HG02884 (cell line): ENCODE results near the gene RNF151.
"Not testable (repeated sequence)": the region's sequence is repeated elsewhere in the genome, so short reads cannot be mapped to it uniquely, and the experiment has no call there.

Experiments
- ATAC-seq: cut with Tn5 transposase; IDR thresholded peaks from one replicate; pipeline ENCODE4 v1.9.1; 2021; ENCODE audit warnings: mild to moderate bottlenecking, moderate library complexity; ENCODE audit not compliant: unreplicated experiment

Gene RNF151, protein sequence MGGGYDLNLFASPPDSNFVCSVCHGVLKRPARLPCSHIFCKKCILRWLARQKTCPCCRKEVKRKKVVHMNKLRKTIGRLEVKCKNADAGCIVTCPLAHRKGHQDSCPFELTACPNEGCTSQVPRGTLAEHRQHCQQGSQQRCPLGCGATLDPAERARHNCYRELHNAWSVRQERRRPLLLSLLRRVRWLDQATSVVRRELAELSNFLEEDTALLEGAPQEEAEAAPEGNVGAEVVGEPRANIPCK

DNA sequence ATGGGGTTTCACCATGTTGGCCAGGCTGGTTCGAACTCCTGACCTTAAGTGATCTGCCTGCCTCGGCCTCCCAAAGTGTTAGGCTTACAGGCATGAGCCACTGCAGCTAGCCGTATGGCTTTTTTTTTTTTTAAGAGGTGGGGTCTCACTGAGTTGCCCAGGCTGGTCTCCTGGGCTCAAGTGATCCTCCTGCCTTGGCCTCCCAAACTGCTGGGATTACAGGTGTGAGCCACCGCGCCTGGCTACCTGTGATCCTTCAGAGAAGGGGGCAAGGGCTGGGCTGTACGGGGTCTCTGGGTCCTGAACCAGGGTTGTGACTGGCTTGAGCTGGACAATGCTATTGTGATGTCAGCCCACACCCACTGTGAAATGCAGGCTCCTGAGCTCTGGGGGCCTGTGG, at the start of gene RNF151:
TSS of gene RNF151 (plus strand) at position 397 of the 400 bp plus-strand sequence. CDS start 26 bp downstream, outside the sequence.
- no peak for ATAC-seq

DNA sequence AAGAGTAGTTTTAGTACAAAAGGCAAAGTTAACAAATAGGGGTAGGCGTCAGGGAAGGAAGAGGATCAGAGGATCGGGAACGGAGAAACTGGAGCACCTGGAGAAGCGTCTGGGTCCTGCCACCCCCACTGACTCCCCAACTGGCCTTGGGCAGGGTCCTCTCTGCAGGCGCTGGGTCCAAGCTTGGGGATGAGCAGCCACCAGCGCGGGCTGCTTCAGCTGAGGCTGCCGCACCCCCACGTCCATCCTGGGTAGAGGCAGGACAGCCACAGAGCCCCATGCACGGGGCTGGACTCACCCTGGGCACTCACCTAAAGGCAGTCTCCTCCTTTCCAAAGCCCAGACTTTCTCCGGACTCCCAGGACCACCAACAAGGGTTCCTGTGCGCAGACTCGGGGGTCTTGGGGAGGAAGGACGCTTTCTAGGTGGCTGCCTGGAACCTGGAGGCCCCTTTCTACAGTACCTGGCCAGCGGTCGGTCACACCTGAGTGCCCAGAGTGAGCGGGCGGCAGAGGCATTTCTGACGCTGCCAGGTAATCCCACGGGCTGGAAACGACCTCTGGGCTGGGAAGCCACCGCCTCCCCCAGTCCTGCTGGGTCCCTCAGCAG, 49.5 kb upstream of the RNF151 start:
- ATAC-seq: no peak

DNA sequence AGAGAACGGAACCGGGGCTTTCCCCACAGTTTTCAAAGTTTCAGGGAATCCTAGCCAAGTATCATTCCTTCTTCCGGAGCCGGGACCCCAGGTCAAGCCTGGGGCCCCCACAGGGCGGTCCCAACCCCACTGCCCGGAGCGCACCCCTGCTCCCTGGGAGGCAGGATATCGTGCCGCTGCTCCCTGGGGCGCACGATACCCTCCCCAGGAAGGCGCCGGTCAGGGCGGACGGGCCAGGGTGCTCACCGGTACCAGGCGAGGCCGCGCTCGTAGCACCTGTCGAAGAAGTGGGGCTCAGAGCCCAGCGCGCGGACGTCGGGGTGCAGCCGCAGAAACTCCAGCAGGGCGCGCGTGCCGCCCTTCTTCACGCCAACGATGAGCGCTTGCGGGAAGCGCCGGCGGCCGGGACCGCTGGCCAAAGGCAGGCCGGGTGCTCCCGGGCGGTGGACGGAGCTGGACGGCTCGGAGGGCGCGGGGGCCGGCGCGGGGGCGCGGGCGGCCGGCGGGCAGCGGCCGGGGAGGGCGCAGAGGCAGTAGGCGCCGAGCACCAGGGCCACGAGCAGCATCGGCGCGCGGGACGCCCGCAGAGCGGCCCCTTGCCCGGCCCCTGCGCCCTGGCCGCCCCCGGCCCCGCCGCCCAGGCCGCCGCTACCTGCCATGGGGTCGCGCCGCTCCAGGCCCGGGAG, 48.8 kb upstream of the RNF151 start:
- no peak for ATAC-seq

DNA sequence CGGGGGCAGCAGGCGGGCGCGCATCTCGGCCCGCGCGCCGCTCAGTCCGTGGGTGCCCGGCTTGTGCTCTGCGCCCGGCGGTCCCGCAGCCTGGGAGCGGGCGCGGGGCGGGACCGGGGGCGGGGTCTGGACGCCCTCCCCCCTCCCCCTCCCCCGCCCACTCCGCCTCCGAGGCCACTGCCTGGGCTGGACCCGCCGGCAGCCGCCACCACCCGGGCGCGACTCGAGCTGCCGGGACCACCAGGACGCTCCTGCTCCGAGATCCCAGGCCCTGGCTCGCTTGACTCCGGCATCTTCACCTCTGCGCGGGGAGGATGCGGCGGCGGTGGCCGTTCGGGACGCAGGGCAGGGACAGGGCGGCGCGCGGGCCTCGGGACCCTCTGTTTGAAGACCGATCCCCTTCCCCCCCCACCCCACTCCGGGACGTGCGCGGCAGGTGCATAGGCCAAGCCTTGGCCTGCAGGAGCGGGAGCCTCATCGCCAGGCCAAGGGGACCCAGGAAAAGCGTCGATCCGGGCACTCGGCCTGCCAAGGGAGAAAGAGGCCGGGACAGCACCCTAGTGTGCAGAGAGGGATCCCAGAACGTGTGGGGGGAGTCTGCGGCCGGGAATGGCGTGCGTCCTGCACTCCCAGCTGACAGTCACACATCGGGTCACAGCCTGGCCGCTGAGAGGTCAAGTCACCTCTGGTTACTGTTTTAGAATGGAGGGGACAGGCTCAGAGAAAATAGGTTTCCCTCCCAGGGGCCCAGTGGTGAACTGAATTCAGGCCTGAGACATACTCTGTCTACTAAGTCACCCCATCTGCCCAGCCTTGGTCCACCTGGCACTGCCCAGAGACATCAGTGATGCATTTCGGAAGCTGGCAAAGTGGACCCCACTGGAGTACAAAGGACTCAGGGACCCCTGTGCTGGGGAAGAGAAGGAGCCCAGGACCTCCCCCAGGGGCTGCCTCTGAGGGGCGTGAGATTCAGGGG, 48.0 kb upstream of the RNF151 start, which contains the start of gene HS3ST6:
TSS of gene HS3ST6 (minus strand) at position 65 of the 976 bp plus-strand sequence. CDS start 92 bp downstream, outside the sequence.
- ATAC-seq: no peak

DNA sequence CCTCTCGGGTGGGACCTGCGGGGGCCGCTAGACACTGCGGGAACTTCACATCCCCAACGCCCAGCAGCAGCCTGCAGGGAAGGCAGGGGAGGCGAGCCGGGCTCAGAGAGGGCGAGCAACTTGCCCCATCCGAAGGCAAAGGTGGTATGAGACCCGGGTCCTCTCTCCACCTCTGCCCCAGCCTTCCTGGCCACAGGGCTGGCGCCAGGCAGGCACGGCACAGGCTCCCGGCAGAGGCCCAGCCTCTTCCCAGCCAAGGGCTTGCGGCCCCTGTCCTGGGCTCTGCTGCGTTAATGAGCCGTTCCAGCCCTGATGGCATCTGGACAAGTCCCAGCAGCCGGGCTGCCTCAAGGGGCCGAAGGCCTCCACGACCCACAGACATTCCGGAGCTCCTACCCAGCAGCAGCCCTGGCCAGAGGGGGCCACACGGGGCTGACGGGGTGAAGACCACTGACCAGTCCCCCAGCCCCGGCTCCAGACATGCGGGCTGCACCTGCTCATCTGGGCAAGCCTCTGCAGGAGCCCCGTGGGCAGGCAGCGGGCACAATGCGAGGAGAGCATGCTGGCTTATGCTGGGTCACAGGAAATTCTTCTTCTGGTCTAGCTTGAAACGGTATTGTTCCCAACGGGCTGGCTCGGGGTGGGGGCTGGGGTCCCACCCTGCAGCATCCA, 47.2 kb upstream of the RNF151 start:
- ATAC-seq: no peak

DNA sequence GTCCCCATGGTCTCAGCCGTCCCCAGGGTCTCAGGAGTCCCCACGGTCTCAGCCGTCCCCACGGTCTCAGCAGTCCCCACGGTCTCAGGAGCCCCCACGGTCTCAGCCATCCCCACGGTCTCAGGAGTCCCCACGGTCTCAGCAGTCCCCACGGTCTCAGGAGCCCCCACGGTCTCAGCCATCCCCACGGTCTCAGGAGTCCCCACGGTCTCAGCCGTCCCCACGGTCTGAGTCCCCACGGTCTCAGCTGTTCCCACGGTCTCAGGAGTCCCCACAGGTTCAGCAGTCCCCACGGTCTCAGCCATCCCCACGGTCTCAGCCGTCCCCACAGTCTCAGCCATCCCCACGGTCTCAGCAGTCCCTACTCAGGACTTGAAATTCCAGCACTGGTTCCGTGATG, 46.5 kb upstream of the RNF151 start:
- not testable (repeated sequence) for ATAC-seq

DNA sequence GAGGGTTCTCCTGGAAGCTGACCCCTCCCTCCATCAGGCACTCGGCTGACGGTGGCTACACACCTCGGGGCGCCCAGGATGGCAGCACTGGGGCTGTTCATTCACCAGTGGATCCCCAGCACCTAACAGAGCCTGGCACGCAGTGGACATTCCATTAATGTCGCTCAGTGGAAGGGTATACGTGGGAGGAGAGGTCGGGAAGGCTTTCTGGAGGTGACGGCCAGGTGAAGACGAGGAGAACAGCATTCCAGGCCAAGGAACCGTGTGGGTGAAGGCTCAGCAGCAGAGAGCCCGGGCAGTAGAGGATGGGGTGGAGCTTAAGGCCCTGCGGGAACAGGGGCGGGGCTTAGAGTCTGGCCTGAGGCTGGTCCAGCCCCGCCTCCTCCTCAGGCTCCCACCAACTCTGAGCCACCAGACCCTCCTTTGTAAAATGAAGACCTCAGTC, 45.9 kb upstream of the RNF151 start:
- ATAC-seq: no peak

DNA sequence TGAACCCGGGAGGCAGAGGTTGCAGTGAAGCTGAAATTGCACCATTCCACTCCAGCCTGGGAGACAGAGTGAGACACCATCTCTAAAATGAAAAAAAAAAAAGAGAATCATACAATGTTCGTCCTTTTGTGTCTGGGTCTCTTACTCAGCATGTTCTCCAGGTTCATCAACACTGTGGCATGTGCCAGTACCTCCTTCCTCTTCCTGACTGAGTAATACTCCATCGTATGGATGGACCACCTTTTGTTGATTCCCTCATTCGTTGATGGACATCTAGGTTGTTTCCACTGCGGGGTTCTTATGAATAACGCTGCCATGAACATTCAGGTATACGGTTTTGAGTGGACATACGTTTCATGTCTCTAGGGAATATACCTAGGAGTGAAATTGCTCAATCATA, 44.3 kb upstream of the RNF151 start:
- no peak for ATAC-seq

DNA sequence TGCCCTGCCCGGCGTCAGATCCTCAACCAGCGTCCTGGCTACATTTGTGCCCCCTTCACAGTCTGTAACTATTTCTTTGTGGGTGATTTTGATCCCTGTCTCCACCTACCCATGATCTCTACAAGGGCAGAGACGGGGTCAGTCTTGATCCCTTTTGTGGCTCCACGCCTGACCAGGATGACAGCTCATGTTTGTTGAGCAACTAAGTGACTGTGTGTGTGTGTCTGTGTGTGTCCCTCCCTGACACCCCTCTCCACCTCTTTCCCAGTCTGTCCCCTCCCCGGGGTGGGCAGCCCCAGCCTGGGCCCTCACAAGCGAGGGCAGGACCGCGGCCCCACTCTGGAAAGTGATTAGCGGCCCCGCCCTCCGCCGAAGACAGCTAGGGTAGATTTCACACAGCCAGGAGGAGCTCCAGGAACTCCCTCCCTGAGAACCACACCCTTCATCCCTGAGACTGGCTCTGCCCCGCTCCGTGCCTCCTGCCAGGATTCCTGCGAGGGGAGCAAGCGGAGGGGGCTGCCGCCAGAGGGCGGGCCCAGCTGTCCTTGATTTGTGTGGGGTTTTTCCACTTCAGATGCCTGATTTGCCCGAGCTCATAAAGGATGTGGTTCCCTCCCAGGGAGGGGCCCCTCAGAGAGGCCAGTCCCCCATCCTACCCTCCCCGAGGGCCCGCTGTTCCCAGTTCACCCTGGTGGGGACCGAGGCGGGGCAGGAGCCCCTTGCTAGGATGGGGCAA, 43.2 kb upstream of the RNF151 start:
- ATAC-seq: no peak

DNA sequence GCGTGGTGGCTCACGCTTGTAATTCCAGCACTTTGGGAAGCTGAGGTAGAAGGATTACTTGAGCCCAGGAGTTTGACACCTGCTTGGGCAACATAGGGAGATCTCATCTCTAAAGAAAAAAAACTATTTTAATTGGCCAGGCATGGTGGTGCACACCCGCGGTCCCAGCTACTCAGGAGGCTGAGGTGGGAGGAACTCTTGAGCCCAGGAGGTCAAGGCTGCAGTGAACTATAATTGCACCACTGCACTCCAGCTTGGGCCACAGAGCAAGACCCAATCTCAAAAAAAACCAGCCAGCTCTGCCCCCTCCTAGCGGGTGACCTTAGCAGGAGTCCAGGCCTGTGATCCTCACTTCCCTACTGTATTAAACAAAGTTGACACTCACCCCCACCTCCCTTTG, 42.6 kb upstream of the RNF151 start:
- ATAC-seq: no peak

DNA sequence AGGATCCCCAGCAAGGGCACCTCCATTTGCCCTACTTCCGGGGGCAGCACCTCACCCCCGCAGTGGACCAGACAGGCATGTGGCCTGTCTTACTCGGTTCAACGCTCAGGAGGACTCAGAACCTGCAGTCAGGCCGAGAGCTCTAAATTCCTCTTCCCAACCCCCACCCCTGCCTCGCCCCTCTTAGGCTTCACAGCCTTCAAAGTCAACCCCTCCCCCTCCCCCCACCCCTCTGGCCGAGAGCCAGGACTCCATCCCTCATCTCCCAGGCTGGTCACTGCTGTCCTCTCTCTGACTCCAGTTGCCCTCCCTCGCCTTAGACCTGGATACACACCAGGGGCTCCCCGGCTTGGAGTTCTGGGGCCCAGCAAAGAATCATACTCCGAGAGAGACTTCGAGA, 40.4 kb upstream of the RNF151 start:
- no peak for ATAC-seq

DNA sequence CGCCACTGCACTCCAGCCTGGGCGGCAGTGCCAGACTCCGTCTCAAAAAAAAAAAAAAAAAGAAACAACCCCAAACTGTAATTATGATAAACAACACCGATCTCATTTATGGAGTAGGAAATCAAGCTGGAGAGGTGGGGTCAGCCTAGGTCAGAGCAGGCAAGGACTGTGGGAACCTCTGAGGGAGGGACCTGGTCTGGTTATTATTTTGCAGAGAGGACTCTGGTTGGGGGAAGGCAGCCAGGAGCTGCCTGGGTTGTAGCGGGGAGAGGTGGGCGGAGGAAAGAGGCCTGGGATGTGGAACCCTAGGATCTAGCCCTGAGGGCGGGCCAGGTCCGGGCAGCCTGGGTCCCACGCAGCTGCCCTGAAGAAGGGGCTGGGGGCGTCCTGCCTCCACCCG, 37.6 kb upstream of the RNF151 start:
- ATAC-seq: no peak

DNA sequence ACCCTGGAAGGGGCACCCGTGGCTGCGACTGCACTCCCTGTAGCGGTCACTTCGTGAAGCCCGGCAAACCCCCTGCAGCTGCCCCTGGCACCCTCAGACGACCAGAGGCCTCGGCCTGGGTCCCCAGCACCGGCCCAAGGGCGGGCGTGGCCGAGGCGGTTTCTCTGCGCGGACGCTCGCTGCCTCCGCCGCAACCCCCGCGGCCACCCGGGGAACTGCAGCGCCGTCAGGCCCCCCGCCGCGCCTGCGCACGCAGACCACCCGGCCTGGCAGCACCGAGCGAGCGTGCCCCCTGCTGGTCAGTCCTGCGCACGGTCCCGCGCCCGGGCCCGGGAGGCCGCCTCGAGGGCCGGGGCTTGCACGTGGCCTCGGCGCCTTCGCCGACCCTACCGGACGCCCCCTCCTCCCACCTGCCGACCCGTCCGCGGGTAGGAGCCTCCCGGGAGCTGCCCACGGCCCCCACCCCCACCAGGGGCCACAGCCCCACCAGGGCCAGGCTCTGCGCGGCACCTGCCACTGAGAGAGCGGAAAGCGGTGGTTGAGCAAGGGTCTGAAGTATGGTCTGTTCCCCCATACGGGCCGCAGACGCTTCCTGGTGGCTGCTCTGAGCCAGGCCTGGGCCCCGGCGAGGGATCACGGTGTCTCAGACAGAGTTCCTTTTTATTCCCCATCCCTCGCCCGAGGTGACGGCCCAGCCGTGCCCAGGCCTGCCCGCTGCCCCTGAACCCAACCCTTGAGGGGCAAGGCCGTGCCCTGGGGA, 36.9 kb upstream of the RNF151 start:
- peak; percentile 65 for ATAC-seq

DNA sequence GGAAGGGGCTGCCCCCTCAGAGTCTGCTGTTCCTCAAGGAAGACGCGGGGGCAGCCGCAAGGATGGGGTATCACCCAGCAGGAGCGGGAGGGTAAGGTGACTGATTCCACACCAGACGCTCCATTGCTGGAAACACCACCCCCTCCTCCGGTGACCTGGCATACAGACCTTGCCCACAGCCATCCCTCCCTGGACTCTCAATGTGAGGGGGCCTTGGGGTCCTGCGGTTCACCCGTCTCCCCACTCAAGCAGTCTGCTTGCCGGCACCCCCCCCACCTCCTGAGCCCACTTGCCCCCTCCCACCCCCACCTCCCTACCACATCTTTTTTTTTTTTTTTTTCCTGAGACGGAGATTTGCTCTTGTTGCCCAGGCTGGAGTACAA, 36.3 kb upstream of the RNF151 start:
- ATAC-seq: no peak

DNA sequence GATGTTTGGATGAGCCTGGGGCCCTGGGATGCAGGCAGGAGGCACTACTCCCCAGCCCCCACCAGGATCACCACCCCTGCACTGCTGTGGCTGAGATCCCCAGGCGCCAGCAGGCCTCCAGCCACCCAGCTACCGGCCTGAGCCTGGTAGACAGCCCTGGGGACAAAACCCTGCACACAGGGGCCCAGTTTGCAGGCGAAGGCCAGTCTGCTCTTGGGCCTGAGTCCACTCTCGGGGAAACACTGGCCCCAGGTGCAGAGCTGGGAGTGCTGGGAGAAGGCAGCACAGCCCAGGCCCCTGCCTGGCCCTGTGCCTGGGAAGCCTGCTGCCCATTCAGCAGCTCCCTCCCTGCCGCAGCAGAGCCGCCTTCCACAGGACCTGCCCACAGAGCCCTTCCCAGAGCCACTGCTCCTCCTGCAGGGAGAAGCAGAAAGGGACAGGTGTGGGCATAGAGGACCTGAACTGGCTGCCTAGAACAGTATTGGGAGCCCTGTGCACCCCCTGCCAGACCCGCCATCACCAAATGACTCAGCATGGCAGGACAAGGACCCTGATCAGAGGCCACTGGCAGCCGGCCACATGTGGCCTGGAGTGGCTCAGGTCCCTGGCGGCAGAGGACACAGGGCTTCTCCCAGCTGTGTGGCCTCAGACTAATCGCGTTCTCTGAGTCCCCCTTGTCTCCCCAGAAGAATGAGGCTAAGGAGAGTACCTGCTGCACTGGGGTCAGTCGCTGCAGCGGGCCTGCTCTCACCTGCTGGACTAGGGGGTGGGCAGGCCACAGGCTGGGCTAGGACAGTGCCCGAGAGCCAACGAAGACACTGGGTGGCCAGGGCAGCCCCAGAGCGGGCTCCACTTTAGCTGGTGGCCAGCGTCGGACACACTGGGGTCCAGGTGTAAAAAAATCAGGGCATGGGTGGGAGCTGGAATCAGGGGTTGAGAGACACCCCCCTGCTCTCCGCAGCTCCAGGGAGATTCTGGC, 34.3 kb upstream of the RNF151 start:
- ATAC-seq: no peak

DNA sequence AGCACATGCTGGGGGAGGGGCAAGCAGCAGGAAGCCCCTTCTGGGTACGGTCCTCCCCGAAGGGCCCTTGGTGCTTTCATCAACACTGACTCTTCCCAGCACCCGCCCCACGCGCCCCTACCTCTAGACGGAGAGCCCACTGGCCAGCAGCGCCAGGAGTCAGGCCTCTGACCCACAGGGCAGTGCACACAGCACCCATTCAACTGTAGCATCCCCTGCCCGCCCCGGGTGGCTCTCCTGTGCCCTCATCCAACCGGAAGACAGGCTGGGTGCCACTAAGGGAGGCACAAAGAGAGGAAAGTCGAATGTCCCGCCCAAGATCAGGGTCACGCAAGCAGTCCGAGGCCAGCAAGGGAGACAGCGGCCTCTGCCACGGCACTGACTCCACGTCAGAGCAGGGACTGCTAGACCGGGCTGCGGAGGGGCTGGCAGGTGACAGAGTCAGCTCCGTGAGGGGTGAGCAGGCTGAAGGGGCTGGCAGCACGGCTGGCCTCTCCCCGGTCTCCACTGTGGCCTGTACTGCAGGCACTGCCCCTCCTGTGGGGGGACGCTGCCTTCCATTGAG, 33.5 kb upstream of the RNF151 start:
- ATAC-seq: no peak

DNA sequence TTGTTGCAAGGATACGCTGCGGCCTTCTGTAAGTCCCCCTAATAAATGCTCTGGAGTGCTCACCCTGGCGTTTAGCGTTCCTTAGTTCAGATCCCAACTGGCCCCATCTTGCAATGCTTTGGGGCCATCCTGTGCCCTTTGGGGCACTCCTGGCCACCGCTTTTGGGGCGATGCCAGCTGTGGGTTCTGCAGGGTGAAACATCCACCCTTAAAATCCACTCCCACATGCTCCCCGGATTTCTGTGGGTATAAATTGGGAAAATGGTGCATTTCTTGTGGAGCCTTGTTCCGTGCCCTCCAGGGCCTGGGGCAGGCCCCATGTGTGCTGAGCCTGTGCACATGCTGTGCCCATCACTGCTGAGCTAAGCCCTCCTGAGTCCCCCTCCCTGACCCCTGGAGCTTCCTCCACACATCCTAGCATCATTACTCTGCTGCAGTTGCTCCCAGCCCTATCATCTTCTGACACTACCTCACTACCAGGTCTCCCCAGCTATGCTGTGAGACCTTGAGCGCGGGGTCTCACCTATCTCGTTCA, 29.6 kb upstream of the RNF151 start:
- no peak for ATAC-seq
